Stimulated activated memory B cell treated with anti-CD40 and anti-IgM and Interleukin-4, amounts not matched to agents 10 μg/mL and 1 μg/mL and 100 μg/mL, for 72 hours (primary cell): ENCODE data around the gene SLC25A20.
A peak's percentile ranks its signal among the peaks of the same experiment; 100 is the strongest.

Source experiments
- ATAC-seq: fragments of 150-1000 bp; cut with Tn5 transposase; 2 replicates; pipeline ENCODE4 v1.10.0; 2021
- H3K27ac Mint-ChIP-seq: one replicate; pipeline ENCODE4 v1.8.0; 2022; ENCODE audit warnings: mild to moderate bottlenecking, mixed read lengths
- H3K27me3 Mint-ChIP-seq: one replicate; pipeline ENCODE4 v1.8.0; 2022; ENCODE audit warnings: mixed read lengths
- H3K36me3 Mint-ChIP-seq: one replicate; pipeline ENCODE4 v1.8.0; 2022; ENCODE audit warnings: mixed read lengths
- H3K4me1 Mint-ChIP-seq: one replicate; pipeline ENCODE4 v1.8.0; 2022; ENCODE audit warnings: mixed read lengths
- H3K4me3 Mint-ChIP-seq: one replicate; pipeline ENCODE4 v1.8.0; 2022; ENCODE audit warnings: mild to moderate bottlenecking, moderate library complexity, mixed read lengths
- H3K9me3 Mint-ChIP-seq: one replicate; pipeline ENCODE4 v1.8.0; 2022; ENCODE audit warnings: mixed read lengths

Gene SLC25A20

GRCh38 chr3:48898383-48899234 lies at the start of gene SLC25A20:
TSS of gene SLC25A20 (minus strand) at chr3:48898882. CDS start at chr3:48898794, 88 bp downstream.
- H3K27ac Mint-ChIP-seq = peak within 1 kb of the TSS; percentile 79
- no peaks in the 10 kb centered on the region for H3K9me3 Mint-ChIP-seq
- peak; percentile 98 for ATAC-seq
- peaks cover 49% of the 10 kb centered on the region for H3K4me1 Mint-ChIP-seq
- H3K36me3 Mint-ChIP-seq = no peaks in the 10 kb centered on the region
- H3K27me3 Mint-ChIP-seq = no peaks in the 10 kb centered on the region
- H3K4me3 Mint-ChIP-seq = peak within 1 kb of the TSS; percentile 90

- Mint-ChIP-seq H3K36me3 (peaks cover 27% of the 10 kb centered on the region), H3K27ac (peak overlapping the region; percentile 94), H3K4me3 (peak overlapping the region; percentile 43), H3K9me3 (no peaks in the 10 kb centered on the region), H3K4me1 (peaks cover 48% of the 10 kb centered on the region), H3K27me3 (no peaks in the 10 kb centered on the region)
- peak; percentile 84 for ATAC-seq
Observed at GRCh38 chr3:48945891-48946549, 47.3 kb upstream of the SLC25A20 start.

GRCh38 chr3:48945432-48945831 lies 46.8 kb upstream of the SLC25A20 start:
- H3K36me3 Mint-ChIP-seq = peaks cover 27% of the 10 kb centered on the region
- H3K9me3 Mint-ChIP-seq = no peaks in the 10 kb centered on the region
- peak overlapping the region; percentile 94 for H3K27ac Mint-ChIP-seq
- peak overlapping the region; percentile 42 for H3K4me3 Mint-ChIP-seq
- H3K27me3 Mint-ChIP-seq = no peaks in the 10 kb centered on the region
- peak; percentile 67 for ATAC-seq
- peaks cover 48% of the 10 kb centered on the region for H3K4me1 Mint-ChIP-seq

GRCh38 chr3:48938689-48939088 lies 40.0 kb upstream of the SLC25A20 start:
- Mint-ChIP-seq H3K36me3 (peaks cover 31% of the 10 kb centered on the region), H3K9me3 (no peaks in the 10 kb centered on the region), H3K27me3 (no peaks in the 10 kb centered on the region), H3K4me1 (peaks cover 21% of the 10 kb centered on the region), H3K4me3 (no peak overlapping the region), H3K27ac (no peak overlapping the region)
- ATAC-seq = no peak

GRCh38 chr3:48938156-48938555 lies 39.5 kb upstream of the SLC25A20 start:
- Mint-ChIP-seq H3K27ac (no peak overlapping the region), H3K4me1 (peaks cover 18% of the 10 kb centered on the region), H3K27me3 (no peaks in the 10 kb centered on the region), H3K36me3 (peaks cover 30% of the 10 kb centered on the region), H3K9me3 (no peaks in the 10 kb centered on the region), H3K4me3 (no peak overlapping the region)
- ATAC-seq = no peak

- Mint-ChIP-seq H3K27ac (no peak overlapping the region), H3K36me3 (peaks cover 38% of the 10 kb centered on the region), H3K4me1 (peaks cover 28% of the 10 kb centered on the region), H3K27me3 (no peaks in the 10 kb centered on the region), H3K9me3 (no peaks in the 10 kb centered on the region), H3K4me3 (no peak overlapping the region)
- ATAC-seq = no peak
Observed at GRCh38 chr3:48935530-48935929, 36.8 kb upstream of the SLC25A20 start.

GRCh38 chr3:48934333-48934991 lies 35.8 kb upstream of the SLC25A20 start:
- Mint-ChIP-seq H3K9me3 (no peaks in the 10 kb centered on the region), H3K36me3 (peaks cover 44% of the 10 kb centered on the region), H3K27ac (no peak overlapping the region), H3K27me3 (no peaks in the 10 kb centered on the region), H3K4me3 (no peak overlapping the region), H3K4me1 (peaks cover 34% of the 10 kb centered on the region)
- no peak for ATAC-seq

GRCh38 chr3:48931944-48932580 lies 33.4 kb upstream of the SLC25A20 start:
- no peak for ATAC-seq

GRCh38 chr3:48930590-48930989 lies 31.9 kb upstream of the SLC25A20 start:
- H3K36me3 Mint-ChIP-seq = peaks cover 55% of the 10 kb centered on the region
- H3K9me3 Mint-ChIP-seq = no peaks in the 10 kb centered on the region
- H3K27ac Mint-ChIP-seq = no peak overlapping the region
- H3K4me1 Mint-ChIP-seq = peaks cover 55% of the 10 kb centered on the region
- H3K27me3 Mint-ChIP-seq = no peaks in the 10 kb centered on the region
- no peak overlapping the region for H3K4me3 Mint-ChIP-seq
- ATAC-seq = no peak

More at GRCh38 chr3:48931944-48932580, 33.4 kb upstream of the SLC25A20 start:
- Mint-ChIP-seq H3K9me3 (no peaks in the 10 kb centered on the region), H3K27ac (no peak overlapping the region), H3K36me3 (peaks cover 43% of the 10 kb centered on the region), H3K4me1 (peaks cover 50% of the 10 kb centered on the region), H3K27me3 (no peaks in the 10 kb centered on the region), H3K4me3 (no peak overlapping the region)

GRCh38 chr3:48929358-48930035 lies 30.8 kb upstream of the SLC25A20 start:
- no peaks in the 10 kb centered on the region for H3K9me3 Mint-ChIP-seq
- H3K27ac Mint-ChIP-seq = no peak overlapping the region
- peaks cover 51% of the 10 kb centered on the region for H3K4me1 Mint-ChIP-seq
- no peak for ATAC-seq
- H3K27me3 Mint-ChIP-seq = no peaks in the 10 kb centered on the region
- H3K36me3 Mint-ChIP-seq = peaks cover 60% of the 10 kb centered on the region
- no peak overlapping the region for H3K4me3 Mint-ChIP-seq

GRCh38 chr3:48928679-48929078 lies 30.0 kb upstream of the SLC25A20 start:
- peaks cover 51% of the 10 kb centered on the region for H3K4me1 Mint-ChIP-seq
- H3K4me3 Mint-ChIP-seq = no peak overlapping the region
- no peaks in the 10 kb centered on the region for H3K27me3 Mint-ChIP-seq
- no peaks in the 10 kb centered on the region for H3K9me3 Mint-ChIP-seq
- H3K27ac Mint-ChIP-seq = no peak overlapping the region
- ATAC-seq = no peak
- H3K36me3 Mint-ChIP-seq = peaks cover 55% of the 10 kb centered on the region

- H3K27me3 Mint-ChIP-seq = no peaks in the 10 kb centered on the region
- no peak for ATAC-seq
- H3K9me3 Mint-ChIP-seq = no peaks in the 10 kb centered on the region
- H3K4me1 Mint-ChIP-seq = peaks cover 50% of the 10 kb centered on the region
- peak overlapping the region; percentile 43 for H3K27ac Mint-ChIP-seq
- no peak overlapping the region for H3K4me3 Mint-ChIP-seq
- H3K36me3 Mint-ChIP-seq = peaks cover 52% of the 10 kb centered on the region
Observed at GRCh38 chr3:48927928-48928327, 29.2 kb upstream of the SLC25A20 start.

GRCh38 chr3:48926425-48927392 lies 28.0 kb upstream of the SLC25A20 start:
- Mint-ChIP-seq H3K36me3 (peaks cover 46% of the 10 kb centered on the region), H3K9me3 (no peaks in the 10 kb centered on the region), H3K4me3 (no peak overlapping the region), H3K27ac (peak overlapping the region; percentile 43), H3K4me1 (peaks cover 44% of the 10 kb centered on the region), H3K27me3 (no peaks in the 10 kb centered on the region)
- no peak for ATAC-seq
